Suprapubic skin (tissue), 3 donors: ENCODE measurements around the gene RNF183.

Experiments used
- CTCF ChIP-seq, 2 donors: fragments of 200-600 bp in 1 of 2; fragments of 450-650 bp in 1 of 2; sonication (generic) in 1 of 2; IDR thresholded peaks; one replicate each; pipeline ENCODE4 v1.5.1; 2016 to 2019; ENCODE audit warnings: antibody characterized with exemption in 2 of 2, mild to moderate bottlenecking in 1 of 2, moderate library complexity in 1 of 2
- POLR2AphosphoS5 ChIP-seq, 3 donors: sonication (generic); formaldehyde crosslinking; IDR thresholded peaks; one replicate each; pipeline ENCODE4 v1.6.1; 2017; ENCODE audit warnings: antibody characterized with exemption in 3 of 3

- TF ChIP-seq CTCF (IDR thresholded peaks at IDR 0.05) (no peak), POLR2AphosphoS5 (IDR thresholded peaks at IDR 0.05) (no peak)
Observed at GRCh38 chr9:113281356-113281755, 21.8 kb downstream of the RNF183 start.
